HepG2 (cell line): ENCODE data around the gene KCTD14. TPM values are rescaled to one million over a fixed set of nuclear protein-coding genes. Genes with fewer than 3 reads are reported as not detected.

Source experiments
- CEBPB ChIP-seq: IDR thresholded peaks from 2 replicates; pipeline ENCODE4 v1.6.1; 2011; ENCODE audit warnings: low read depth, low read length, improper control_type of control experiment, borderline replicate concordance
- FOXA3 ChIP-seq: IDR thresholded peaks from 2 replicates; pipeline ENCODE4 v1.6.1; 2016; ENCODE audit warnings: missing genetic modification reagents, missing compliant biosample characterization
- FOXO4 ChIP-seq: sonication (generic); formaldehyde crosslinking; conservative IDR thresholded peaks from 2 replicates; pipeline ENCODE4 v1.8.1; 2023; ENCODE audit warnings: missing genetic modification reagents
- MBNL3 ChIP-seq: fragments of 250-450 bp; sonication (Bioruptor Pico); conservative IDR thresholded peaks from 2 replicates; pipeline ENCODE4 v1.8.0; 2022; ENCODE audit warnings: mild to moderate bottlenecking, inconsistent platforms
- RELA ChIP-seq: sonication (generic); formaldehyde crosslinking; IDR thresholded peaks from 2 replicates; pipeline ENCODE4 v1.4.0; 2020; ENCODE audit warnings: missing genetic modification reagents
- RFX5 ChIP-seq: IDR thresholded peaks from 2 replicates; pipeline ENCODE4 v1.6.1; 2011; ENCODE audit warnings: low read depth, low read length, improper control_type of control experiment
- YY1 ChIP-seq: IDR thresholded peaks from 2 replicates; pipeline ENCODE4 v1.6.1; 2011; ENCODE audit warnings: low read length, low read depth, moderate library complexity, mild to moderate bottlenecking; ENCODE audit not compliant: insufficient read depth, insufficient replicate concordance
- ZBTB26 ChIP-seq: IDR thresholded peaks from 2 replicates; pipeline ENCODE4 v1.6.1; 2016; ENCODE audit warnings: missing compliant biosample characterization, missing genetic modification reagents, borderline replicate concordance
- ZBTB42 ChIP-seq: sonication (generic); formaldehyde crosslinking; IDR thresholded peaks from 2 replicates; pipeline ENCODE4 v1.5.0; 2020; ENCODE audit warnings: mild to moderate bottlenecking, missing genetic modification reagents
- ZNF543 ChIP-seq: sonication (generic); formaldehyde crosslinking; IDR thresholded peaks from 2 replicates; pipeline ENCODE4 v1.4.0; 2020; ENCODE audit warnings: mild to moderate bottlenecking, missing genetic modification reagents
- ZNF564 ChIP-seq: sonication (generic); formaldehyde crosslinking; IDR thresholded peaks from 2 replicates; pipeline ENCODE4 v1.8.1; 2023; ENCODE audit warnings: mild to moderate bottlenecking, missing genetic modification reagents
- ZNF790 ChIP-seq: sonication (generic); formaldehyde crosslinking; IDR thresholded peaks from 2 replicates; pipeline ENCODE4 v1.8.0; 2022; ENCODE audit warnings: missing genetic modification reagents, mild to moderate bottlenecking, borderline replicate concordance
- ZNF792 ChIP-seq: IDR thresholded peaks from 2 replicates; pipeline ENCODE4 v1.6.1; 2016
- polyA plus RNA-seq, 8 experiments: library from polyadenylated mRNA; depleted of rRNA in 3 of 8; stranded (reverse) in 7 of 8; unstranded in 1 of 8; fragments of >200 nt; fragmentation: Illumina TruSeq in 4 of 8; extraction: Trizol in 4 of 8; gene quantifications; 2 replicates each; pipeline versions ENCODE4 v1.2.1 to v1.2.3, GENCODE V29; 2011 to 2016; ENCODE audit warnings: low read depth in 4 of 8, missing spikeins in 1 of 8, mixed read lengths in 1 of 8; ENCODE audit not compliant: insufficient read depth in 1 of 8
- total RNA-seq, 5 experiments: library from RNA; depleted of rRNA; stranded (reverse); fragments of >200 nt; fragmentation: Illumina TruSeq; extraction: Trizol; gene quantifications; 2 replicates each; pipeline ENCODE4 v1.2.3, GENCODE V29; 2016; ENCODE audit warnings: low read depth in 1 of 5
- TF ChIP-seq, protein P1 (sequence below): IDR thresholded peaks from 2 replicates; pipeline ENCODE4 v1.4.0; 2020; ENCODE audit warnings: mild to moderate bottlenecking, missing genetic modification reagents
- TF ChIP-seq, protein P2 (sequence below): sonication (generic); formaldehyde crosslinking; IDR thresholded peaks from 2 replicates; pipeline ENCODE4 v1.5.0; 2020; ENCODE audit warnings: mild to moderate bottlenecking, missing genetic modification reagents, borderline replicate concordance
- TF ChIP-seq, protein P3 (sequence below): sonication (generic); formaldehyde crosslinking; IDR thresholded peaks from 2 replicates; pipeline ENCODE4 v1.4.0; 2020; ENCODE audit warnings: missing genetic modification reagents, low read depth, mild to moderate bottlenecking, borderline replicate concordance
- TF ChIP-seq, protein P4 (sequence below): sonication (generic); formaldehyde crosslinking; IDR thresholded peaks from 2 replicates; pipeline ENCODE4 v1.5.0; 2020; ENCODE audit warnings: missing genetic modification reagents

KCTD14 gene
- total and polyA plus RNA-seq, 2 of the 13 experiments (the other 11 are each of a cell fraction or from before 2014, with no cell fraction given): 10.3 to 15.6 TPM

DNA sequence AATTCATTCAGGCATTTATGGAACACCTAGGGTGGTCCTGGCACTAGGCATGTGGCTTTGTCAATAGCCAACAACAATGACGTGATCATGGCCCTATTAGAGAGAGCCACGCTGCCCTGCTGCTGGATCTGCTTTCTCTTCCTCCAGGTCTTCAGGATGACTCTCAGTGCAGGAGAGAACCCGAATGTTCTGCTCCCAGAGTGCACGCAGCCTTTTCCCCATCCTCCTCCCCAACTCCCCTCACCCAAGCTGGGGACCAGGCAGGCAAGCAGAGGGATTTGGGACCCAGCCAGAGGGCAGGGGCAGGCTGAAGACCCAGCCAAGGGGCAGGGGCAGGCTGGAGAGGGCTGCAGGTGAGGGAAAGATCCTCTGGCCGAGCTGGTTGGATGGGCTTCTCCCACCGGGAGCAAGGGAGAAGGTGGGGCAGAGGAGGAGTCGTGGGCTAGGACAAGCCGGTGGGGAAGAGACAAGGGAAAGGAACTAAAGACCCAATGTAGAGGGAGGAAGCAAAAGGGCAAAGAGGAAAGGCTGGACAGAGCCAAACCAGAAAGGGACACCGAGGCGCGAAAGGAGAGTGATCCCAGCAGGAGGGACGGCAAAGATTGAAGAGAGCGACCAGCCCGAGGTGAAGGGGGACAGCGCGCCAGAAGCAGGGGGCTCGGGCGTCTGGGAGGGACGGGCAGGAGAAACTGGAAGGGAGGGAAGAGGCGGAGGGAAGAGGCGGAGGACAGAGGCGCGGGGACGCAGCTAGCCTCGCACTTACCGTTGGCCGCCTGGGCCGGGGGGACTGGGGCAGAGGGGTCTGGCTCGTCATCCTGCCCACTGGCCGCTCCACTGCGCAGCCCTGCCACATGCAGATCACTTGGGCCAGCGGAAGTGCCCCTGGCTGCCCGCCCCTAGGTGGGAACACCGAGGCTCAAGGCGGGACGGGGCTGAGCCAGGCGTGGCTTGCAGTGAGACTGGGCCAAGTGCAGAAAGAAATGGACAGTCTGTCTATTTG, at the start of gene KCTD14 (continued):
- no peak for TF ChIP-seq ZBTB42 (CRISPR knock-in tag)
- TF ChIP-seq ZNF790 (CRISPR knock-in tag): peak; percentile 43; the same call in 1 of the 2 replicates
- TF ChIP-seq RELA (CRISPR knock-in tag): no peak
- TF ChIP-seq, protein P1, sequence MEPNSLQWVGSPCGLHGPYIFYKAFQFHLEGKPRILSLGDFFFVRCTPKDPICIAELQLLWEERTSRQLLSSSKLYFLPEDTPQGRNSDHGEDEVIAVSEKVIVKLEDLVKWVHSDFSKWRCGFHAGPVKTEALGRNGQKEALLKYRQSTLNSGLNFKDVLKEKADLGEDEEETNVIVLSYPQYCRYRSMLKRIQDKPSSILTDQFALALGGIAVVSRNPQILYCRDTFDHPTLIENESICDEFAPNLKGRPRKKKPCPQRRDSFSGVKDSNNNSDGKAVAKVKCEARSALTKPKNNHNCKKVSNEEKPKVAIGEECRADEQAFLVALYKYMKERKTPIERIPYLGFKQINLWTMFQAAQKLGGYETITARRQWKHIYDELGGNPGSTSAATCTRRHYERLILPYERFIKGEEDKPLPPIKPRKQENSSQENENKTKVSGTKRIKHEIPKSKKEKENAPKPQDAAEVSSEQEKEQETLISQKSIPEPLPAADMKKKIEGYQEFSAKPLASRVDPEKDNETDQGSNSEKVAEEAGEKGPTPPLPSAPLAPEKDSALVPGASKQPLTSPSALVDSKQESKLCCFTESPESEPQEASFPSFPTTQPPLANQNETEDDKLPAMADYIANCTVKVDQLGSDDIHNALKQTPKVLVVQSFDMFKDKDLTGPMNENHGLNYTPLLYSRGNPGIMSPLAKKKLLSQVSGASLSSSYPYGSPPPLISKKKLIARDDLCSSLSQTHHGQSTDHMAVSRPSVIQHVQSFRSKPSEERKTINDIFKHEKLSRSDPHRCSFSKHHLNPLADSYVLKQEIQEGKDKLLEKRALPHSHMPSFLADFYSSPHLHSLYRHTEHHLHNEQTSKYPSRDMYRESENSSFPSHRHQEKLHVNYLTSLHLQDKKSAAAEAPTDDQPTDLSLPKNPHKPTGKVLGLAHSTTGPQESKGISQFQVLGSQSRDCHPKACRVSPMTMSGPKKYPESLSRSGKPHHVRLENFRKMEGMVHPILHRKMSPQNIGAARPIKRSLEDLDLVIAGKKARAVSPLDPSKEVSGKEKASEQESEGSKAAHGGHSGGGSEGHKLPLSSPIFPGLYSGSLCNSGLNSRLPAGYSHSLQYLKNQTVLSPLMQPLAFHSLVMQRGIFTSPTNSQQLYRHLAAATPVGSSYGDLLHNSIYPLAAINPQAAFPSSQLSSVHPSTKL (CRISPR knock-in tag): 0 out of 2 replicates have a peak, but pooled peaks have one; percentile 45
- TF ChIP-seq ZBTB26 (CRISPR knock-in tag): no peak
- peak; percentile 72; the same call in 1 of the 2 replicates for TF ChIP-seq ZNF543 (CRISPR knock-in tag)
- TF ChIP-seq YY1: peak; percentile 39
- TF ChIP-seq, protein P2, sequence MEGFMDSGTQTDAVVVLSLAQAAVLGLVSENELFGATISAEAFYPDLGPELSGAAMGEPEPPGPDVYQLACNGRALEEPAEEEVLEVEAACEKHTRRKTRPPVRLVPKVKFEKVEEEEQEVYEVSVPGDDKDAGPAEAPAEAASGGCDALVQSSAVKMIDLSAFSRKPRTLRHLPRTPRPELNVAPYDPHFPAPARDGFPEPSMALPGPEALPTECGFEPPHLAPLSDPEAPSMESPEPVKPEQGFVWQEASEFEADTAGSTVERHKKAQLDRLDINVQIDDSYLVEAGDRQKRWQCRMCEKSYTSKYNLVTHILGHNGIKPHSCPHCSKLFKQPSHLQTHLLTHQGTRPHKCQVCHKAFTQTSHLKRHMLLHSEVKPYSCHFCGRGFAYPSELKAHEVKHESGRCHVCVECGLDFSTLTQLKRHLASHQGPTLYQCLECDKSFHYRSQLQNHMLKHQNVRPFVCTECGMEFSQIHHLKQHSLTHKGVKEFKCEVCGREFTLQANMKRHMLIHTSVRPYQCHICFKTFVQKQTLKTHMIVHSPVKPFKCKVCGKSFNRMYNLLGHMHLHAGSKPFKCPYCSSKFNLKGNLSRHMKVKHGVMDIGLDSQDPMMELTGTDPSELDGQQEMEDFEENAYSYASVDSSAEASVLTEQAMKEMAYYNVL (CRISPR knock-in tag): 0 out of 2 replicates have a peak, but pooled peaks have one; percentile 10
- TF ChIP-seq RFX5: no peak
- TF ChIP-seq CEBPB: no peak
- 0 out of 2 replicates have a peak, but pooled peaks have one; percentile 7 for TF ChIP-seq FOXA3 (CRISPR knock-in tag)
- TF ChIP-seq, protein P3, sequence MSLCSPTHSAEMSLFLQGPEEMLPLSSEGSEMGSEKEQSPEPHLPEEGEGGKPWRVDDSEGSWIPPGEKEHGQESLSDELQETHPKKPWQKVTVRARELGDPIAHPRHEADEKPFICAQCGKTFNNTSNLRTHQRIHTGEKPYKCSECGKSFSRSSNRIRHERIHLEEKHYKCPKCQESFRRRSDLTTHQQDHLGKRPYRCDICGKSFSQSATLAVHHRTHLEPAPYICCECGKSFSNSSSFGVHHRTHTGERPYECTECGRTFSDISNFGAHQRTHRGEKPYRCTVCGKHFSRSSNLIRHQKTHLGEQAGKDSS (CRISPR knock-in tag): peak; percentile 79; the same call in 1 of the 2 replicates
- TF ChIP-seq ZNF792 (CRISPR knock-in tag): 0 out of 2 replicates have a peak, but pooled peaks have one; percentile 41
- no peak for TF ChIP-seq MBNL3 (CRISPR knock-in tag)
- TF ChIP-seq FOXO4 (CRISPR knock-in tag): no peak
- TF ChIP-seq, protein P4, sequence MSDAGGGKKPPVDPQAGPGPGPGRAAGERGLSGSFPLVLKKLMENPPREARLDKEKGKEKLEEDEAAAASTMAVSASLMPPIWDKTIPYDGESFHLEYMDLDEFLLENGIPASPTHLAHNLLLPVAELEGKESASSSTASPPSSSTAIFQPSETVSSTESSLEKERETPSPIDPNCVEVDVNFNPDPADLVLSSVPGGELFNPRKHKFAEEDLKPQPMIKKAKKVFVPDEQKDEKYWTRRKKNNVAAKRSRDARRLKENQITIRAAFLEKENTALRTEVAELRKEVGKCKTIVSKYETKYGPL (CRISPR knock-in tag): no peak
- TF ChIP-seq ZNF564 (CRISPR knock-in tag): no peak
